ENCODE data around the gene PERM1.
A peak's percentile ranks its signal among the peaks of the same experiment; 100 is the strongest.

PERM1 gene

GRCh38 chr1:929712-930632, 51.9 kb downstream of the PERM1 start:
- TF ChIP-seq ZFX (IDR thresholded peaks at IDR 0.05) (no peak), CTCF (conservative IDR thresholded peaks at IDR 0.05) (no peak)
- no peak overlapping the region for H3K27ac ChIP-seq

GRCh38 chr1:928825-929661, 52.9 kb downstream of the PERM1 start:
- TF ChIP-seq ZFX (IDR thresholded peaks at IDR 0.05) (no peak), CTCF (conservative IDR thresholded peaks at IDR 0.05) (no peak)
- no peak overlapping the region for H3K27ac ChIP-seq

- no peak overlapping the region for H3K27ac ChIP-seq
Measured at GRCh38 chr1:927748-928147, 54.1 kb downstream of the PERM1 start.

GRCh38 chr1:927234-927633, 54.7 kb downstream of the PERM1 start:
- H3K27ac ChIP-seq = no peak overlapping the region
- TF ChIP-seq CTCF (conservative IDR thresholded peaks at IDR 0.05) (no peak), ZFX (IDR thresholded peaks at IDR 0.05) (no peak)

More at GRCh38 chr1:927748-928147, 54.1 kb downstream of the PERM1 start:
- no peak for TF ChIP-seq CTCF (conservative IDR thresholded peaks at IDR 0.05)
- TF ChIP-seq ZFX (IDR thresholded peaks at IDR 0.05) = no peak

GRCh38 chr1:925561-926421, 56.1 kb downstream of the PERM1 start:
- peak overlapping the region; percentile 85 for H3K27ac ChIP-seq
- TF ChIP-seq ZFX (IDR thresholded peaks at IDR 0.05) (no peak), CTCF (conservative IDR thresholded peaks at IDR 0.05) (no peak; the same call in 1 of the 2 replicates)
